HG03039 (cell line): ENCODE data around the gene P3H4.

Experiments used
- ATAC-seq: cut with Tn5 transposase; IDR thresholded peaks from one replicate; pipeline ENCODE4 v1.9.1; 2021; ENCODE audit warnings: mild to moderate bottlenecking, moderate library complexity; ENCODE audit not compliant: unreplicated experiment

Gene P3H4

GRCh38 chr17:41773190-41773588 is 38.6 kb downstream of the P3H4 start:
- no peak for ATAC-seq

- no peak for ATAC-seq
These were observed 39.1 kb downstream of the P3H4 start for GRCh38 chr17:41772586-41773189.

- no peak for ATAC-seq
These were observed 39.5 kb downstream of the P3H4 start for GRCh38 chr17:41772218-41772585.

- ATAC-seq: no peak
These were observed 40.2 kb downstream of the P3H4 start for GRCh38 chr17:41771389-41772206.

GRCh38 chr17:41769985-41770384 is 41.8 kb downstream of the P3H4 start:
- no peak for ATAC-seq

GRCh38 chr17:41769346-41769862 is 42.3 kb downstream of the P3H4 start:
- ATAC-seq: no peak

GRCh38 chr17:41768682-41769288 is 43.0 kb downstream of the P3H4 start:
- no peak for ATAC-seq

GRCh38 chr17:41767324-41768042 is 44.3 kb downstream of the P3H4 start:
- ATAC-seq: no peak

- ATAC-seq: no peak
These were observed 45.6 kb downstream of the P3H4 start for GRCh38 chr17:41766135-41766534.

GRCh38 chr17:41763327-41763726 is 48.4 kb downstream of the P3H4 start:
- ATAC-seq: no peak

GRCh38 chr17:41762841-41763240 is 48.9 kb downstream of the P3H4 start:
- ATAC-seq: no peak

- ATAC-seq: no peak
These were observed 49.4 kb downstream of the P3H4 start for GRCh38 chr17:41762391-41762790.

GRCh38 chr17:41760878-41761277 is 50.9 kb downstream of the P3H4 start:
- ATAC-seq: no peak

- no peak for ATAC-seq
These were observed 53.1 kb downstream of the P3H4 start for GRCh38 chr17:41758601-41759000.

- ATAC-seq: no peak
These were observed 57.7 kb downstream of the P3H4 start for GRCh38 chr17:41754066-41754465.
